KMS-11 (cell line): ENCODE measurements around the gene TPPP3.

ENCODE experiments used
- H2AFZ ChIP-seq: fragments of 200-600 bp; sonication (generic); 2 replicates; pipeline ENCODE4 v1.6.1; 2016; ENCODE audit warnings: antibody characterized with exemption, mixed run types, low read depth
- H3K27ac ChIP-seq: fragments of 200-600 bp; sonication (generic); 2 replicates; pipeline ENCODE4 v1.6.1; 2016; ENCODE audit warnings: mild to moderate bottlenecking, mixed run types
- H3K27me3 ChIP-seq: fragments of 200-600 bp; sonication (generic); 2 replicates; pipeline ENCODE4 v1.6.1; 2017; ENCODE audit warnings: mild to moderate bottlenecking, low read depth, mixed run types, moderate library complexity; ENCODE audit not compliant: insufficient read depth
- H3K36me3 ChIP-seq: fragments of 200-600 bp; sonication (generic); 2 replicates; pipeline ENCODE4 v1.6.1; 2017; ENCODE audit warnings: mild to moderate bottlenecking, mixed run types; ENCODE audit not compliant: insufficient read depth
- H3K4me1 ChIP-seq: fragments of 200-600 bp; sonication (generic); 2 replicates; pipeline ENCODE4 v1.6.1; 2016; ENCODE audit warnings: mild to moderate bottlenecking, low read depth, mixed run types; ENCODE audit not compliant: poor library complexity, severe bottlenecking
- H3K4me2 ChIP-seq: fragments of 200-600 bp; sonication (generic); 2 replicates; pipeline ENCODE4 v1.7.0; 2016; ENCODE audit warnings: mild to moderate bottlenecking, mixed run types
- H3K4me3 ChIP-seq: fragments of 200-600 bp; sonication (generic); IDR thresholded peaks from 2 replicates; pipeline ENCODE4 v1.6.1; 2017; ENCODE audit warnings: low read depth, low read length, mixed read lengths; ENCODE audit not compliant: insufficient read depth
- H3K79me2 ChIP-seq: fragments of 200-600 bp; sonication (generic); 2 replicates; pipeline ENCODE4 v1.6.1; 2016; ENCODE audit warnings: low read depth, mixed run types; ENCODE audit not compliant: insufficient read depth
- H3K9ac ChIP-seq: fragments of 200-600 bp; sonication (generic); 2 replicates; pipeline ENCODE4 v1.6.1; 2016; ENCODE audit warnings: mild to moderate bottlenecking, mixed run types
- H4K20me1 ChIP-seq: fragments of 200-600 bp; sonication (generic); 2 replicates; pipeline ENCODE4 v1.6.1; 2016; ENCODE audit warnings: mild to moderate bottlenecking, mixed run types; ENCODE audit not compliant: insufficient read depth
- CTCF ChIP-seq: fragments of 200-600 bp; sonication (generic); conservative IDR thresholded peaks from 2 replicates; pipeline ENCODE4 v1.6.1; 2017; ENCODE audit warnings: low read depth, mild to moderate bottlenecking, antibody characterized with exemption, low read length, moderate library complexity, mixed read lengths

Gene TPPP3

GRCh38 chr16:67400901-67401300 is 7.6 kb upstream of the TPPP3 start:
- Histone ChIP-seq H2AFZ (no peak overlapping the region), H3K79me2 (no peaks in the 10 kb centered on the region), H3K27me3 (no peaks in the 10 kb centered on the region), H3K27ac (no peak overlapping the region), H3K4me1 (peaks cover 10% of the 10 kb centered on the region), H3K36me3 (no peaks in the 10 kb centered on the region), H4K20me1 (no peaks in the 10 kb centered on the region), H3K9ac (no peak overlapping the region), H3K4me3 (no peak overlapping the region), H3K4me2 (no peak overlapping the region)
- no peak for TF ChIP-seq CTCF

GRCh38 chr16:67399749-67400704 is 6.7 kb upstream of the TPPP3 start:
- Histone ChIP-seq H3K36me3 (no peaks in the 10 kb centered on the region), H3K4me2 (no peak overlapping the region), H3K79me2 (no peaks in the 10 kb centered on the region), H3K27me3 (no peaks in the 10 kb centered on the region), H2AFZ (no peak overlapping the region), H3K27ac (no peak overlapping the region), H3K4me3 (no peak overlapping the region), H4K20me1 (no peaks in the 10 kb centered on the region), H3K4me1 (peaks cover 18% of the 10 kb centered on the region), H3K9ac (no peak overlapping the region)
- TF ChIP-seq CTCF, result no peak

- Histone ChIP-seq H3K4me3 (no peak overlapping the region), H3K36me3 (no peaks in the 10 kb centered on the region), H3K4me2 (no peak overlapping the region), H4K20me1 (no peaks in the 10 kb centered on the region), H3K4me1 (peaks cover 18% of the 10 kb centered on the region), H2AFZ (no peak overlapping the region), H3K27me3 (no peaks in the 10 kb centered on the region), H3K79me2 (no peaks in the 10 kb centered on the region), H3K27ac (no peak overlapping the region), H3K9ac (no peak overlapping the region)
- TF ChIP-seq CTCF, result no peak
Observed at GRCh38 chr16:67399218-67399733, 6.0 kb upstream of the TPPP3 start.

- no peak overlapping the region for H3K9ac ChIP-seq
- H3K27me3 ChIP-seq, result no peaks in the 10 kb centered on the region; the same call in 1 of the 2 replicates
- H3K4me3 ChIP-seq, result no peak overlapping the region
- H3K4me2 ChIP-seq, result no peak overlapping the region
- no peaks in the 10 kb centered on the region for H3K36me3 ChIP-seq
- H3K27ac ChIP-seq, result no peak overlapping the region
- TF ChIP-seq CTCF, result no peak
- H3K79me2 ChIP-seq, result no peaks in the 10 kb centered on the region
- no peaks in the 10 kb centered on the region for H4K20me1 ChIP-seq
- H3K4me1 ChIP-seq, result peaks cover 18% of the 10 kb centered on the region
- no peak overlapping the region for H2AFZ ChIP-seq
Observed at GRCh38 chr16:67398546-67399217, 5.4 kb upstream of the TPPP3 start.
